Stimulated activated CD8-positive, alpha-beta memory T cell treated with anti-CD3 and anti-CD28 coated beads, Interleukin-4, amount 100 ng/mL, for 4 hours (primary cell): ENCODE measurements around the gene EXOSC2.

Experiments
- DNase-seq, 2 donors: peaks; one replicate each; pipeline ENCODE4 v3.0.0-alpha.2; 2020; ENCODE audit warnings: low read depth in 2 of 2, low spot score in 1 of 2

EXOSC2 gene, protein sequence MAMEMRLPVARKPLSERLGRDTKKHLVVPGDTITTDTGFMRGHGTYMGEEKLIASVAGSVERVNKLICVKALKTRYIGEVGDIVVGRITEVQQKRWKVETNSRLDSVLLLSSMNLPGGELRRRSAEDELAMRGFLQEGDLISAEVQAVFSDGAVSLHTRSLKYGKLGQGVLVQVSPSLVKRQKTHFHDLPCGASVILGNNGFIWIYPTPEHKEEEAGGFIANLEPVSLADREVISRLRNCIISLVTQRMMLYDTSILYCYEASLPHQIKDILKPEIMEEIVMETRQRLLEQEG

DNA sequence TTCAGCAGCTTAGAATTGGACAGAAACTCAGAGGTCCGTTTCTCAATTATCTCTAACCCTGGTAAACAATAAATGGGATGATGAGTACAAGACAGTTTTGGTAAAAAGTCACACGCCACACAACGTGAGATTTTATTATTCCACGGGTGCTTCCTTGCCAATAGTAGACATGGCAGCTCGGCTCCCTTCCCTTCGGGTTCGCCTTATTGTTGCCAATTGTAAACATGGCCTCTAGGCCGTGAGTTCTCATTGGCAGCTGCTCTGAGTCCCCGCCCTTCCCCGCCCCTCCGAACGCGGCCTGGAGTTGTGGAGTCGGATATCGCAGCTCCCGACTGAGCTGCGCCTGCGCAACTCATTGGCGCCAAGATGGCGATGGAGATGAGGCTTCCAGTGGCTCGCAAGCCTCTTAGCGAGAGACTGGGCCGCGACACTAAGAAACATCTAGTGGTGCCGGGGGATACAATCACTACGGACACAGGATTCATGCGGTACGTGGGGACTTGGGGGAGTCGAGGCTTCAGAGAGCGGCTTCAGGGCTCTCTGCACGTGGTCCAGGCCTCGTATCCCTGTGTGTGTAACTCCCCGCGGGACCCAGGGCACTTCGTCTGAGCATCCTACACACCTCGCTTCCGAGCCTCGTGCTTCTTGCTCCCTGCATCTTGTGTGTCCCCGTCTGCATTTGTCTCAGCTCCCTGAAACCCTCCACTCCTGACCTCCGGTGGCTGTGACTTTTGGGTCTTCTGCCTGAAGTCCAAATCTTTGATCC, at the start of gene EXOSC2:
EXOSC2 (plus strand) TSS at position 355 of the 766 bp plus-strand sequence; CDS start at position 367, 12 bp downstream.
- peak; percentile 97 to 98 for DNase-seq

- no peak for DNase-seq
Observed at GRCh38 chr9:130651221-130651620, 42.4 kb upstream of the EXOSC2 start.

GRCh38 chr9:130651752-130652151, 41.8 kb upstream of the EXOSC2 start:
- no peak for DNase-seq

DNA sequence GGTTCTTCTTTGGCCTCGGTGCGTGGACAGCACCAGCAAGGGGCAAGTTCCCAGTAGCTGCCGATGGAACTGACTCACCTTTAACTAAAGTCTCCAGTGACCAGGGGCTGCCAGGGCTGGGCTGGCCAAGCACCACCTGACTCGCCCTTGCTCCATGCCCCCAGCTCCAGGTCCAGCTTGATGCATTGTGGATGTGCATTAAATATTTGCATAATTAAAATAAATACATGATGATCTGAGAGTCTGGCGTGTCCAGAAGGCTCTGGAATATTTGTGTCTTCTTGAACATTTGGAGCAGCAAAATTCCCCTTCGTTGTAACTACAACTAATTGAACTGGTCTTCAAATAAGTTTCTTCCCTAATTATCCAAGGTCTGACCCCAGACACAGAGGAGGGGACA, 38.7 kb upstream of the EXOSC2 start:
- DNase-seq, result no peak

- no peak for DNase-seq
Observed at GRCh38 chr9:130658893-130659698, 34.5 kb upstream of the EXOSC2 start.

GRCh38 chr9:130659699-130660248, 33.8 kb upstream of the EXOSC2 start:
- no peak for DNase-seq

DNA sequence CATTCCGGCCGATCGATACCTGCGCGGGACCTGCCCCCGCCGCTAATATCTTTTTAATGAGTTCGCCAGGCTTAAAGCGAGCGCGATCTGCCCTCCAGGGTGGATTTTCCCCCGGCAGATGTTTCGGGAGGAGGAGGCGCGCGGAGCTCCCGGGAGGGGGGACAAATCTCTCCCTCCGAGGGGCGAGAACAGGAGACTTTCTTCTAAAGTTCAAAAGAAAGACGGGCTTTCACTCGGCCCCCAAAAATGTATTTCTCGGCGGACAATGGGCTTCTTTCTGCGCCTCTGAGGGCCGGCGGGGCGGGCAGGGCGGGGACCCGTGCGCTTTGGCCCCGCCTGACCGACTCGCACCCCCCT, 33.3 kb upstream of the EXOSC2 start:
- no peak for DNase-seq

GRCh38 chr9:130660683-130661450, 32.7 kb upstream of the EXOSC2 start:
- DNase-seq, result no peak

DNA sequence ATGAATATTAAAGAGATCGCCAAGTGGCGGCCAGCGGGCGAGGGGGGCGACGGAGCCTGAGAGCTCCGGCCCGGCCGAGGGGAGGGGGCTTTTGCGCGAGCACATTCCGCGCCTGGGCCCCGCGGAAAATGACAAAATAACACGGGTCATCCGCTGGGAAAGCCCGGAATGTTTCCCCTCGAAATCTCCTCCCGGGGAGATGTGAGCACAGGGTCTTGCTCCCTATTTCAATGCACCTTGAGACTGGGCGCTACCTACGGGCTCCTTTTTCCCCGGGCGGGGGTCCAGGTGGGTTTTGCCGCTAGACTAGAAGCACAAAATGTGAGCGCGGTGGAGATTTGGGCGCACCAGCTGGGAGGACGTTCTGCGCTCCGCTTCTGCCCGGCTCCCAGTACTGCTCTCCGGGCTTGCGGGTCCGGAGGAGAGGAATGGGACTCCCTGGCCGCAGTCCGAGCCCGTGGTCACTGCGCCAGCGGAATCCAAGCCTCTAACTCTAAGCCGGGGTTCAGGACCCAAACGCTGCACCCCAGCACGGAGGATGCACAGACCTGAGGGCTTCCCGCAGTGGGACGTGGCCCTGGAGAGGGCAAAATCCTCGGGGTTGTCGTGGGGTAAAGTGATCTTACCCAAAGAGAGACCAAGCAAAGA, 32.0 kb upstream of the EXOSC2 start:
- no peak for DNase-seq

DNA sequence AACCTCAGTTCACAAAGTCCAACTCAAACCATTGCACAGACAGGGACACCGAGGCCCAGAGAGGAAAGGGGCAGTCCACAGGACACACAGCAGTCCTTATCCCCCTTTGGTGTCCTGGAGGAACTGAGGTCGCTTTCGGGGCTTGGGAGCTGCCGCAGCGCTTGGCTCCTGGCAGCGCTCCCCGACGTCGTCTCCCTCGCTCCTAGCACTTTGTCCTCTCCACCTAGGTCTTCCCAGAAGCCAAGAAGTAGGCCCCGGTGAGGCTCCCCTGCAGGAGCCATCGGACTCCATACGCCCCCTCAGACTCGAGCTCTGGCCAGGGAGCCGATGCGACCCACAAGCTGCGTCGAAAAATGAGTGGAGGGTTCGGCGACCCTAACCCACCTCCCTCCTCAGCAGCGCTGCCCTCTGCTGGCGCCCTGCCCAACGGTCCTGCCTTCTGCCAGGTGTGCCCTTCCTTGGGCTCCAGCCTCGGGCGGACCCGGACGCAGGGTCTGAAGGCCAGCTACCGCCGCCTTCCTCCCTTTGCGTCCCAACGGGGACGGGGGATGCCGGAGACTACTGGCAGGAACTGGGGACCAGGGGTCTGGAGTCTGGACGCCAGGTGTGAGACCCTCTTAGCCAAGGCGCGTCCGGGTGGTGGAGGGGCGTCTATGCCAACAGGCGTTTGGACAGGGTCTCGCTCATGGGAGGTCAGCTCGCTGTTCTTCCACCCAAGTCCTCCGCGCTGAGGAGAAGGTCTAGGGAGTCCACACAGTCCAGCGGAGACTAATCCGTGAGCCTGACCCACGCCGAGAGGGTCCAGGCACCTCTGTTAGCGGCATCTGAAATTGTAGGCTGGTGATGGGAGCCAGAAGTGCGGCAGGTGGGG, 31.2 kb upstream of the EXOSC2 start:
- no peak for DNase-seq

DNA sequence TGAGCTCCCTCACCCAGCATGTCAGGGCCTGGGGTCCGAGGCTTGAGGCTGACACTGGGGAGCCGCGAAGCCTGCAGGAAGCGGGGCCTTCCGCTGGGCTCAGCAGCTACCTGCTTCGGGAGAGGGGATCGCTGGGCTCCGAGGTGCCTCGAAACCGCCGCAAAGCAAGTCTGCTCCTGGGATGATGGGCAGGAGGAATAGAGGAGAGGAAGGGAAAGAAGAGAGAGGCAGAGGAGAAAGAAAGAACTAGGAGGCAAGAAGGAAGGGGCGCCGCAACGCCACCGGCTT, 30.7 kb upstream of the EXOSC2 start:
- no peak for DNase-seq

DNA sequence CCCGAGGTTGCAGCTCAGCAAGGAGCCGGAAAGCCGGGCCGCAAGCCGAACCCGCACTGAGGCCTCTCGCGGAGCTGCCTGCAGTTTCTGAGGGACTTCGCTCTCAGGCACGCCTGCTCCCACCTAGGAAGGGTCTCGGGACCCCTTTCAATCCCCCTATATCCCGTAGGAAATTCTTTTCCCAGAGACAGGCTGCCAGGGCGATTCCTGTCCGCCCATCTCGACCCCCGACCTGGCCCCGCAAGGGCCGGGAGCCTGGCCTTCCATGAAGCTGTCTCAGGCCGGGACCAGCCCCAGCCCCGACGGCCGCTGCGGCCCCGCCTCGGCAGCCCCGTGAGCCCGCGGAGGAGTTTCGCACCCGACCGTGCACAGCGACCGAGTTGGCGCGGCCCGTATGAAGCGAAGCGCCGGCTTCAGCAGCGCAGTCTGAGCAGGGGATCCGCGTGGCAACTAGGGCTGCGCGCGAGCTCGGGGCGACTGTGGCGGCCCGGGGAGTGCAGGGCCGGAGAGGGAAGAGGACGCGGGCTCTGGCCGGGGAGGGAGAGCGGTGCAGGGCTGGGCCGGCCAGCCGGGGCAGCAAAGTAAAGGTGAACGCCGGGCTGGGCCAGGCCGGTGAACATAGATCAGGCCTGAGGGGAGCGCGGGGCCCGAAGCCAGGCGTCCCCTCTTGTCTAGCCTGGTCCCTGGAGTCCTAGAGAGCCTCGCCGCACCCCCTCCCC, 30.2 kb upstream of the EXOSC2 start:
- DNase-seq, result no peak

DNA sequence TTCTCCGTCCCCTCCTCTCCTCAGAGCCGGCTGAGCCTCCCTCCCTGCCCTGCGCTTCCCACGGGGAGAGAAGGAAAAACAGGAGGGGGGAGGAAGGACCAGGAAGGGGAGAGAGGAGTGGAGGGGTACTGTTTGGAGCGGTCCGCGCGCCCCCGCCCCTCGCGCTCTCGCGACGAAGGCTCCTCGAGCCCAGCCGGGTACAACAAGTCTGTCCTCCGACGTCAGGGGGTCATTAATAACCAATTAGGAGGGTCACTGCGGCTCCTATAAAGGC, 29.7 kb upstream of the EXOSC2 start:
- no peak for DNase-seq

DNA sequence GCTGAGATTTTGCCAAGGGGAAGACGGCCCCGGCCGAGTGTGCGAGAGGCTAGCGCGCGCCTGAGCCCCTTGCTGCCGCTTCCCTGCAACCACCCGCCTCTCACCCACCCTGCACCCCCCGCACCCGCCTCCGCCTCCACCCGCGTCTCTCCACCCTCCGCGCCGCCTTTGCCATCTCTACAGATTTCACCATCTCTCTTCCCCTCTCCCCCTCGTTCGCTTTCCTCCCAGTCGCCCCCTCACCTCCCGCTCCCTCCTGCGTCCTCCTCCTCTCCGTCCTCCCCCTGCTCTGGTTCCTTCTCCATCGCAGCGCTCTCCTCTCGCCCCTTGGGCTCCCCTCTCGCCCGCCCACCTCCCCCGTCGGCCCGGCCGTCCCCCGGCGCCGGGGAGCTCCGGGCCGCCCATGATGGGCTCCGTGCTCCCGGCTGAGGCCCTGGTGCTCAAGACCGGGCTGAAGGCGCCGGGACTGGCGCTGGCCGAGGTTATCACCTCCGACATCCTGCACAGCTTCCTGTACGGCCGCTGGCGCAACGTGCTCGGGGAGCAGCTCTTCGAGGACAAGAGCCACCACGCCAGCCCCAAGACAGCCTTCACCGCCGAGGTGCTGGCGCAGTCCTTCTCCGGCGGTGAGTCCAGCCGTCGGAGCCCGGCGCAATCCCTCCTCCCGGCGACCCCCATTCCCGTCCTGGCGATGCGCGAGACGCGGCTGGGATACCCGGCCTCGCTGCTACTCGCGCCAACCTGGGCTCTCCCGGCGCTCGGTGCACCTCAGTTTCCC, 29.1 kb upstream of the EXOSC2 start, which contains the start of gene PRDM12:
PRDM12 (plus strand) TSS at position 344 of the 778 bp plus-strand sequence; CDS start at position 404, 60 bp downstream.
- no peak for DNase-seq

DNA sequence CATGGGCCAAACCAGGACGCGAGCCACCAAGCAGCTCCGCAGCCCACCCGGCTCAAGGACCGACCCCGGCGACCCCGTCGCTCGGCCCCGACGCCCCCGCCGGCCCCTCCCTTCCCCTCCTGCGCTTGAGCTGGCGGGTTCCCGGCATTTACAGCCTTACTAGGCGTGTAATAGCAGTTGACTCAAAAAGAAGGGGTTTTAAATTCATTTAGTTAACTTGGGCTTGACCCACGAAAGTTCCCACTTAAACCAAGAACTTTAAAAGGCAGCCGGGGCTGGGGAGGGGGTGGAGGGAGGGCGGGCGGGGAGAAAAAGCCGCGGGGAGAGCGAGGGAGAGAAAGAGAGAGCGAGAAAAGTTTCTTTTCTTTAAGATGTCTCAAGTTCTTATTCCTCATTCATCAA, 28.6 kb upstream of the EXOSC2 start:
- no peak for DNase-seq

DNA sequence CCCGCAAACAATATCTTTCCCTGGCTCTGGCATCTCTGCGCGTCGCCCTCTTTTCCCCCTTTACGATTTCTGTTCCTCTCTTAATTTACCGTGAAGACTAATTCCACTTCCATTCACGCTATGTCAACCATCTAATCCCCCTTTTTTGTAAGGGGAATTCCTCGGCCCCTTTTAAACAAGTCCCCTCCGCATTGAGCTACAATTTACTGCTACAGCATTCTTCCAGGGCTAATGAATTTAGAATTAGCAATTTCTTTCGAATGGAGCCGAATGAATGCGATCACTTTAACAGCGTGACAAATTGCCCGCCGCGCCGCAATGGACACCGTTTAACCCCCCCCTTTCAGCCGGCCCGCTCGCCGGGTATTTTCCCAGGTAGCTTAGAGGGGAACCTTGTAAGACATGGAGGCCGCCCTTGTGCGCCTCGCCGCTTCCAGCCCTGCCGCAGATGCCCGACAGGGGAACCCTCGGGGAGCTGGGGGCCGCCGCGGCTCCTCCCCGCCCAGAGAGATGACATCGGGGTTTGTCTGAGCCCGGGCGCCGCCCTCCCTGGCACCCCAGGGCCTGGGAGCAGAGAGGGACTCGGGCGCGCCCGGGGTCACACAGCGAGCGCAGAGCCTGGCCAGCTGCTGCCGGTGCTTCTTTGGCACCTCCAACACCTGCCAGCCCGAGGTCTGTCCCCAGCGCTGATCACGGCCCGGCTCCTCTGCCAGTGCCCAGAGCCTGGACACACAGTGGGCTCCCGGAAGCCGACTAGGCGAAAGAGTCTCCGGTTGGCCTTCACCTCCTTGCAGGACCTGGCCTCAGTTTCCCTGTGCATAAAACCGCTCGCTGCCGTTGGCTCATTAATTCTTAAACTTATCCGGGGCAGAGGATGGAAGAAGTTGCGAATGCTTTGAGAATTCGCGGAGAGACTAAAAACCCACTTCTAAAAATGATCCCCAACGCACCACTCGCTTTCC, 27.9 kb upstream of the EXOSC2 start:
- DNase-seq, result no peak
